HG03342 (cell line): Measurements from ENCODE around the gene CBR3.

Experiments used
- ATAC-seq: cut with Tn5 transposase; IDR thresholded peaks from one replicate; pipeline ENCODE4 v1.9.1; 2021; ENCODE audit warnings: mild to moderate bottlenecking, moderate library complexity; ENCODE audit not compliant: unreplicated experiment

Gene CBR3

GRCh38 chr21:36183144-36183795 is 48.4 kb downstream of the CBR3 start:
- no peak for ATAC-seq

DNA sequence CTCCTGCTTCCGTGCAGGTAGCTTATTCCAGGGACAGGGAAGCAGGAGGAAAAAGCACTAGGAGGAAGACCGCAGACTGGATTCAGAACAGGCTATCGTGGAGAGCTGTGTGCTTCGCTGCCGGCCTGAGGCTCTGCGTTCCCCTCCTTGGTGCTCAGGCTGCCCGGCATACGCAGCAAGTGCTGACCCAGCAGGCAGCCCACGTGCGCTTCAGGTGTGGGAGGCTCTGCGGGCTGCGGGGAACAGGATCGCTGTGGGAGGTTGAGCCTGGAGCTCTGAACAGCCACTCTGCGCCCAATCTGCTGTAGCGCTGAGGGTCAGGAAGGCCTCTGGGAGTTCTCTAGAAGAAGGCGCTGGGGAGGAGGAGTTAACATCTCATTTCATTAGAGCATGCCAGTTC is 49.7 kb downstream of the CBR3 start:
- no peak for ATAC-seq

GRCh38 chr21:36185523-36185922 is 50.6 kb downstream of the CBR3 start:
- ATAC-seq: no peak

DNA sequence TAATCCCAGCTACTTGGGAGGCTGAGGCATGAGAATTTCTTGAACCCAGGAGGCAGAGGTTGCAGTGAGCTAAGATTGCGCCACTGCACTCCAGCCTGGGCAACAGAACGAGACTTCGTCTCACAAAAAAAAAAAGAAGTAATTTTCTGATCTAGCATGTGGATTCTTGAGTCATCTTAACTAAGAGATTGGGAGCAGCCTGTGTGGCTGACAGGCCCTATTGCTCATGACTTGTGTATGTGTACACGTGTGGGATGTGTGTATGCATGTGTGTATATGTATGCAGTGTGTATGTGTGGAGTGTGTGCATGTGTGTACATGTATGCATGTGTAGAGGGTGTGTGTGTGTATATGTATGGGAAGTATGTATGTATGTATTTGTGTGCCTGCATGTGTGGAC is 51.2 kb downstream of the CBR3 start:
- no peak for ATAC-seq

- no peak for ATAC-seq
Observed at GRCh38 chr21:36186506-36187399, 51.9 kb downstream of the CBR3 start.

DNA sequence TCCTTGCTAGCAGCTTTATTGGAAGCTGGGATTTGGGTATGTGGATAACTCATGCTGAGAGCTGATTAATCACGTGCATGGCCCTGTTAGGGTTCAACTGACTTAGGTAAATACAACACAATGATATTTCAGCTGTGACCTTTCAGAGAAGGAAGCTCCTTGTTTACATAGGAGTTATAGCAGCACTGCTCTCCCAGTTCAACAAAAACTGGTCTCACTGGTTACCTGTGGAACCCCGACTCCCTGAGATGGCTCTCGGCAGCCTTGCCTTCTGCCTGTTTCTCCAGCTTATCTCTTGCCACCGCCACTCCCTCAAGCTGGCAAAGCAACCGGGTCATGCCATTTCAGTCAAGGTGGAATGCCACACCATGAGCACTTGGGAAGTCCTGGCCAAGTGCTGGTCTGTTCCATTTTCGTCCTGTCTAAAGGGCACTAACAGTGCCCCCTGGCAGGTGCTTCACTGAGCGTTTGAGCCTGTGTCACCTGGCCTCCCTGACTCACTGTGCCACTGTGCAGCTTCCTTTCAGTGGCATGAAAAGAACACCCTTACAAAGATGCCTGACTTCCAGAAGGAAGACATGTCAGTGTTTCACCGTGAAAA is 53.3 kb downstream of the CBR3 start:
- ATAC-seq: no peak

DNA sequence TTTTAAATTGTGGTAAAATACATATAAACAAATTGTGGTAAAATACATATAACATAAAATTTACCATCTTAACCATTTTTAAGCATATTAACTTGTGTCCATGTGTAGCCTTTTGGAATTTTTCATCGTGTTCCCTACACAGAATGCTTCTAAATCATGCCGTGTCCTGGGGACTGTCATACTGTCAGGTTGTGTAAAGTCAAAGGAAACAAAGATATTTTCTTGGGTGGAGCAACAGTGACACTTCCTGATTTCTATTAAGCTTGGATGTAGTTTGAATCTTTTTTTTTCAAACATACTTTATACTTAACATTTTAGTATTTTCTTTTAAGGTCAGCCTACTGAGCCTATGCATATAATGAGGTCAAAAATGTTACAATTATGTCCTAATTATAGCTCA is 54.1 kb downstream of the CBR3 start:
- no peak for ATAC-seq

- ATAC-seq: no peak
Observed at GRCh38 chr21:36190736-36191135, 55.9 kb downstream of the CBR3 start.

GRCh38 chr21:36193200-36193599 is 58.3 kb downstream of the CBR3 start:
- no peak for ATAC-seq

DNA sequence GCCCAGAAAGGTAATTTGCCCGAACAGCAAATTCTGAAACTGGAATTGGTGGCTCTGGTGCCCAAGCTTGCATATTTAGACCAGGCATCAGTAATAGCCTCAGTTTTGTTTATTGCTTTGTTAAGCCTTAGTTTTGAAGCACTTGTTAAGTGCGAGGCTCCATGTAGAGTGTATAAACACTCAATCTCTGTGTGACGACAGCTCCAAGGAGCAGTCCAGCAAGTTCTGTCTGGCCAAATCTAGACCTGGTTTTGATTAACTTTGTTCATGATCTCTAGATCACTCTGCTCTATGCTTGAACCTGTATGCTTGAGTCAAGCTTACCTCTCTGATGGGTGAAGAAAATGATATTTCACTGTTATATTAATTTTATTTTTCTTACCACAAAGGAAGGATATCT is 59.1 kb downstream of the CBR3 start:
- no peak for ATAC-seq

GRCh38 chr21:36195613-36196012 is 60.7 kb downstream of the CBR3 start:
- ATAC-seq: no peak
